T47D (cell line): Measurements from ENCODE around the gene L3MBTL1.
A peak's percentile ranks its signal among the peaks of the same experiment; 100 is the strongest.

Experiments used
- DNase-seq, 2 experiments: peaks; one replicate each; pipeline versions ENCODE4 v3.0.0 to v3.0.0-alpha.2; 2011 to 2012; ENCODE audit warnings: low read depth in 1 of 2, low spot score in 1 of 2
- JUND ChIP-seq: IDR thresholded peaks from 2 replicates; pipeline ENCODE4 v1.6.1; 2012; ENCODE audit warnings: low read depth
- in situ Hi-C: cut with HindIII; loops from 2 replicates; pipeline ENCODE4 v1.10.0; 2016; ENCODE audit warnings: low sequenced_read_pairs, low pct_unique_long_range_greater_than_20kb

L3MBTL1 gene

DNA sequence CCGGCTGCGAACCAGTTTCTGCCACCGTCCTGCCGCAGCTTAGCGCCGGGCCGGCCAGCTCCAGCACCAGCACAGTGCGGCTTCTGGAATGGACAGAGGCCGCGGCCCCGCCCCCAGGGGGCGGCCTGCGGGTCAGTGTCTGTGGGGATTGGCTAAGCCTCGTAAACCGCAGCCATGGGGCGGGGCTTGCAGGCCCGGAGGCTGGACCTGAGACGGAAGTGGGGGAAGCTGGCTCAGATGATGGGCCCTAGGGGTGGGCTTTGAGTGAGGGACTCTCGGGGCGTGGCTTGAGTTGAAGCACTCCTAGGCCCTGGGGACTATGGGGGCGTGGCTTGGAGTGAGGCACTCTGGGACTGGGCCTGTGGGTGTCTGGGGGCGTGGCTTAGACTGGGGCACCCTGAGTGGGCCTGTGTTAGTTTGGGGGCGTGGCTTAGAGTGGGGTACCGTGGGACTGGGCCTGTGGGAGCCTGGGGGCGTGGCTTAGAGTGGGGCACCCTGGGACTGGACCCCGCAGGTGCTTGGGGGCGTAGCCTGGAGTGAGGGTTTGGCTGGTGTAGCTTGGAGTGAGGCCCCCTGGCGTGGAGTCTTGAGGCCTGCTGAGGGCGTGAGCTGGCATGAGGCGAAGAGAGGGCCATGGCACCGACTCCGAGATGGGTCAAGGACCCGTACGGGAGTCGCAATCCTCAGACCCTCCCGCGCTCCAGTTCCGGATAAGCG is 6.6 kb downstream of the L3MBTL1 start:
- in situ Hi-C loops = no loop called here
- TF ChIP-seq JUND = no peak
- peak; percentile 95 to 99 for DNase-seq

DNA sequence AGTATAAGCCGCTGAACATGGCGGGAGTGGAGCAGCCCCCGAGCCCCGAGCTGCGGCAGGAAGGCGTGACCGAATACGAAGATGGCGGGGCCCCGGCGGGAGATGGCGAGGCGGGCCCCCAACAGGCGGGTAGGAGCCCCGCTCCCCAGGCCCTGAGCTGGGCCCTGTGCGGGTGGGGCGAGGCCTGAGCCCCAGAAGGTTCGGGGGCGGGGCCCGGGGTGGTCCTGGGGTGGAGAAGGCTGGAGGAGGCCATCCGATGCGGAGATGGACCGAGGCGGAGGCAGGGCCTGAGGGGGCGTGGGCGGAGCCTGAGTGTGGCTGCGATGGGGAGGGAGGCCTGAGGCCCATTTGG is 7.1 kb downstream of the L3MBTL1 start:
- TF ChIP-seq JUND = no peak
- in situ Hi-C loops = no loop called here
- no peak for DNase-seq

DNA sequence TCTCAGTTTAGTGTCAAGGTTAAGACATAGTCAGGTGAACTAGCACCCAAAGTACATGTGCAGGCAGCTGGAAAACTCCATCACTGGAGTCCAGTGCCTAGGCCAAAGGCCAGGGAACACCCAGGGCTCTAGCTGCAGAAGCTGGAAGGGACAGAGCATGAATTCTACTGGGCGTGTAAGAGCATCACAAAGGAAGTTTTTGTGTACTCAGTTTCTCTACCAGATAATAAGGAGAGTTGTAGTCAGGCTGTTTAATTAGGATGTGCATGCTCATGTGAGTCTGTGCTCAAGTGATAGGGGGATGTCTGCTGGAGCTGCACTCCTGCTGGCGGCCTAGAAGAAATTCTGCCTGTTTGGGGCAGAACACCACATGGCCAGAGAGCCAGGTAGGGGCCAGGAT is 8.1 kb downstream of the L3MBTL1 start:
- DNase-seq = no peak
- no peak for TF ChIP-seq JUND
- in situ Hi-C loops = no loop called here

DNA sequence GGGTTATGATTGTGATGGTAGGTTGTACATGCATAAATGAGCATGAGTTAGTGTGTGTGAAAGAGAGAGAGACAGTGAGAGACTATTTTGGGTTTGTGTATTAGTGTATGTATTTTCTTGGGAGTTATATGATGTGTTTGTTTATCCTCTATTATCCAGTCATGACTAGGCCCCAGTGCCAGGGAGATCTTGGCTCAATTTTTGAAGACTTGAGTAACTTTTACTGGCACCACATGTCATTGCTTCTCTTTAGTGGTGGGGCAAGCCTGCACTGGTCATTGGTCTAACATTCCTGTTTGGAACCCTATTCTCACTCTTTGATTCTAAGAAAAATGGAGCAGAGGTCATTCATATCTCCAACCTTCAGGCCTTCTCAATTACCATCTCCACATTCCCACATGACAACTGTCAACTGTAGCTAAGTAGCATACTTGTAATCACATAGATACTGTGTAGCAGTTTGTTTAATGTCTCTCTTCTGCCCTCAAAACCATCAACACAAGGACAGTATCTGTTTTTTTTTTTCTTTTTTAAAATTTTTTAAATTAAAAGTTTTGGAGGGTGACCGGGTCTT is 8.8 kb downstream of the L3MBTL1 start:
- DNase-seq = no peak
- TF ChIP-seq JUND = no peak
- in situ Hi-C loops = no loop called here

DNA sequence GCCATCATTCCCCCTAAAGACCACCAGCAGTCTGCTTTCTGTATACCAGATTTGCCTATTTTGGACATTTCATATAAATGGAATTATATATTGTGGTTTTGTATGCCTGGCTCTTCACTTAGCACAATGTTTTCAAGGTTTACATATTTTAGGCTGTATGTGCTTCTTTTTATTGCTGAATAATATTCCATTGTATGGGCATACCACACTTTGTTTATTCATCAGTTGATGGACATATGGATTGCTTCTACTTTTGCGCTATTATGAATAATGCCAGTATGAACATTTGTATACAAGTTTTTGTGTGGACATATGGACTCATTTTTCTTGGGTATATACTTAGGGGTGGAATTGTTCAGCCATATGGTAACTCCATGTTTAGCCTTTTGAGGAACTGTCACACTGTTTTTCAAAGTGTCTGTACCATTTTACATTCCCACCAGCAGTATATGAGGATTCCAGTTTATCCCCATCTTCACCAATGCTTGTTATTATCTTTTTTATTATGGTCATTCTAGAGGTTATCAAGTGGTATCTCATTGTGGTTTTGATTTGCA is 12.7 kb downstream of the L3MBTL1 start:
- TF ChIP-seq JUND = no peak
- DNase-seq = no peak
- in situ Hi-C loops = no loop called here

DNA sequence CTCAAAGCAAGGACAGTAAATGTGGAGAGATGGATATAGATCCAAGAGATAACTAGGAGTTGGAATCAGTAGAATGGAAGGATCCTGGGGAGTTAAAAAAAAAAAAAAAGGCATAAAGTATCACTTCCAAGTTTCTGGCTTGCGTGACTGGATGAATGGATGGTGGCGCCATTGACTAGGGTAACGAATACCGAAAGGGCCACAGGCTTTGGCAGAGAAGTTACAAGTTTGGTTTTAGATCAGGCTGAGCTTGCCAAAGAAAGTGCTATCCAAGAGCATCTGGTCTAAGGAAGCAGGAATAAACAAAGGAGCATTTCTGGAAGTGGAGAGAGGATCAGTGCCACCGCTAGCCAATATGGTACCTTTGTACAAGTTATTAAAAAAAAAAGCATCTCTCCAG is 17.5 kb downstream of the L3MBTL1 start:
- no peak for DNase-seq
- TF ChIP-seq JUND = no peak
- in situ Hi-C loops = no loop called here

DNA sequence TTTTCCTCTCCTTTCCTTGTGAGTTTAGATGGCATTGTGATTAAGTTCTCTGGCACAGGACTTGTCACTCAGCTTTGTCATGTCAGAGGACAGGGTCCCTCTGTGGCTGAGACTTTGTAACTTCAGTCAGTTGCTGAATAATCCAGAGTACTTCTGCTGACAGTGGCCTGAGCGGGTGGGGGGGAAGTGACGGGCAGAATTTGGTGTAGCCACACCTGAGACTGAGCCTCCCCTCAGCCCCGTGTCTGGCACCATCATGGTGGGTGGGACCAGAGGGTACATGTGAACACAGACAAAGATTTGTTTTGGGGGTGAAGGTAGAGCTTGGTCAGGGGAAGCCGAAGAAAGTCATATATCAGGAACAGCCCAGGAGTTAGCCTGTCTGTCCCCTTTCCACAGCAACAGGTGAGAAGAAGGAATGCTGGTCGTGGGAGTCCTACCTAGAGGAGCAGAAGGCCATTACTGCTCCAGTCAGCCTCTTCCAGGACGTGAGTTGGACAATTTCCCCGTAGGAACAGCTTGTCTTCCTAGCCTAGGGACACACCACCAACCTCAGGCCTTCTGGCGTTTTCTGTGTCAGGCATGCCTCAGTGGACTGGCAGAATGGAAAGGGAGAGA is 20.9 kb downstream of the L3MBTL1 start:
- in situ Hi-C loops = no loop called here
- no peak for TF ChIP-seq JUND
- no peak for DNase-seq

DNA sequence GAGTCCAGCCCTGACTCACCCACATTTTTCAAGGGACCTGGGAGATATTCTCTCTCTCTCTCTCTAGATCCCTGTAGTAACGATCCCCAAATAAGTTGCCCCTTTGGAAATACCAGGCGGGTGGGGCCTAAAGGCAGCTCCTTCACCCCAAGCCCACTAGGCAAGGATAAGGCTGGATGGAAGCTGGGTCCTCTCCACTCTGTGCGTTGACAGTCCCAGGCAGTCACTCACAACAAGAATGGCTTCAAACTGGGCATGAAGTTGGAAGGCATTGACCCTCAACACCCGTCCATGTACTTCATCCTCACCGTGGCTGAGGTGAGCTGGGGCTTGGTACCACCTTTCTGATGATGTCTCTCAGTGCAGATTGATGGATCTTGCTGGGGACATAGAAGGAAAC is 21.6 kb downstream of the L3MBTL1 start:
- DNase-seq = no peak
- no peak for TF ChIP-seq JUND
- in situ Hi-C loops = no loop called here

DNA sequence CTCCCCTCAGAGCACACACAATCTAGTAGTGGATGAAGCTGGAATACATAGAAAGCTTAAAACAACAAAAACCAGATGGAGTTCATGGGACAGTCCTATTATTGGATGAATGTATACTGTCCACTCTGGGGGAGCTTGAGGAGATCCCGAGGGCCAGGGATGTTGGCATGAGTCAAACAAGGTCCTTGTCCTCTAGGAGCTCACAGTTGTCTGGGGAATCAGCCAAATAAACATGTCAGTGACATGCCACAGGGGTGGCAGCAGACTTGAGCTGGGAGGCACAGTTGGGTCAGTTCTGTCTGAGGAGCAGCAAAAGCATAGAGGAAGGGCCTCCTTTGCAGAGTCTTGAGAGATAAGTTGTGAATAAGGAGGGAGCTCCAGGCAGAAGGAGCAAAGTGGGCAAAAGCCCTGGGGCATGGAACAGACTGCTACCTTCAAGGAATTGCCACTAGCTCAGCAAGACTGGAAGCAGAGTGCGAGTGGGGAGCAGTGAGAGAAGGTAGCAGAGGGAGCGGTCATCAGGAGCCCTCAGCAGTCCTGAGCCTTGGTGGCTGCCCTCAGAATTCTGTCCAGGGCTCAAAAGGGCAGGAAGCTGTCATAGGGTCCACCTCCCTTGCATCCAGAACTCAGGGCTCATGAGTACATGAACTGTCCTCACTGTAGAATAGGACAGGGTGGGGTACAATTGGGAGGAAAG is 22.1 kb downstream of the L3MBTL1 start:
- TF ChIP-seq JUND = no peak
- DNase-seq = no peak
- in situ Hi-C loops = no loop called here

DNA sequence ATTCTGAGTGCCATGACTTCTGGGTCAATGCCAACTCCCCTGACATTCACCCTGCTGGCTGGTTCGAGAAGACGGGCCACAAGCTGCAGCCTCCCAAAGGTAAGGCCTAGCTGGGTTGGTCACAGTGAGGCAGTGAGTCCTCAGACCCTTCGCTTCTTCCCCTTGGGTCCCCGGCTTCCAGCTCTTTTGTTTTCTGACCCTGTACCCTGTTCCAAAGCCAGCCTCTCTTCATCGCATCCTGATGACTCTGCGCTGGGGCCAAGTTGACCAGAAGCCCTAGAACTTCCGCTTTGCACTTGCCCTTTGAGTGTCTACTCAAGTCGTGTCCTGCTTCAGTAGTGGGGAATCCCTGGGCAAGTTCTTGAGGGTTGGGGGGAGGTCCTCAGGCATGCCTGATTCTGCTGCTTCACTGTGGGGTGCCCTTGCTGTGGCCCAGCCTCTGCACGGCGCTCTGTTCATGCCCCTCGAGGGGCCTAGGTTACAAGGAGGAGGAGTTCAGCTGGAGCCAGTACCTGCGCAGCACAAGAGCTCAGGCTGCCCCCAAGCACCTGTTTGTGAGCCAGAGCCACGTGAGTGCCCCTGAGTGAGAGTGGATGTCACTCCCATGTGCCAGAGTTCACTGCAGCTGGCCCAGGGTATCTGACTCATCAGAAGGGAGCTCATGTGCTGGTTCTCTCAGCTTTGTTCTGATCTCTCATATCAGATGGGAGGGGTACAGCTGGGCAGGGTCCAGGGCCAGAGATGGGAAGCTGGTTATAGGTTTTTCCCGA is 23.0 kb downstream of the L3MBTL1 start:
- DNase-seq = no peak
- TF ChIP-seq JUND = no peak
- in situ Hi-C loops = no loop called here

DNA sequence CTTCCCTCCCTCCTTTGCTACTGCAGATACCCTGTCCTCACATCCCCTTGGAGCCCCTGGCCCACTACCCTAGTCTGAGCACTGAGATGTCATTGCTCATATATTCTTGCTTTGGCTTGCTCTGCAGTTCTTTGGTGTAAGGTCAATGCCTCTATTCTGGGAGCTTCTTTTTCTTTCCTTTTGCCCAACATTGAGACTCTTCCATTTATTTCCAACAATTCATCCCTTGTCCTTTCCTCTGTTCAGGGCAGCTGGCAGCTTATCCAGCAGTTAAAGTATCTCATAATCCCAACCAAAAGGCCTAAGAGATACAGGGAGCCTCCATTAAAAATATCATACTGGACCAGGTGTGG is 23.6 kb downstream of the L3MBTL1 start:
- no peak for DNase-seq
- in situ Hi-C loops = no loop called here
- TF ChIP-seq JUND = no peak

DNA sequence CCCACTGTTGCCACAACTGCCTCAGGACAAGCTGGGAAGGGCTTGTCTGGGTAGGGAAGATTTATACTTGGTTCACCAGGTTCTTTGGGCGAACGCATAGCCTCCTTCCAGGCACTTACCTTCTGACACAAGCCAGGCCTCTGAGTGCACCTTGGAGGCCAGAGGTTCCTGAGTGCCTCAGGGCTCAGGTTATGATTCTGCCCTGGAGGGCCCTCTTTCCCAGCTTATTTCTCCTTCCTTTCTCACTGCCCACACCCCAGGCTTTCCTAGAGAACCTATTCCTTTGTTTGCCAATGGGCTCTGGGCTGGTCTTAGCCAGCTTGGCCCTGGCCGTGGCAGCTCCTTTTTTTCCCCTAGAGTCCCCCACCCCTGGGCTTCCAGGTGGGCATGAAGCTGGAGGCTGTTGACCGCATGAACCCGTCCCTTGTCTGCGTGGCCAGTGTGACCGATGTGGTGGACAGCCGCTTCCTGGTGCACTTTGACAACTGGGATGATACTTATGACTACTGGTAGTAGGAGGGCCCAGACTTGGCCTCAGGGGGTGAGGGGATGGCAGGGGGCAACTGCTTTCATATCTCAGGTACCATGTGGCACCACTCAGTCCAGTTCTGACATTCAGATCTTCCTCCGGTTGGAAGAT is 25.0 kb downstream of the L3MBTL1 start:
- no peak for DNase-seq
- in situ Hi-C loops = no loop called here
- TF ChIP-seq JUND = no peak
